Esophagus muscularis mucosa (tissue), 4 donors: ENCODE results near the gene DDX47.

ENCODE experiments used
- CTCF ChIP-seq, 3 experiments: fragments of 200-600 bp in 2 of 3; fragments of 450-650 bp in 1 of 3; sonication (generic) in 2 of 3; IDR thresholded peaks; one replicate each; pipeline ENCODE4 v1.5.1; 2017 to 2019; ENCODE audit warnings: antibody characterized with exemption in 3 of 3, mild to moderate bottlenecking in 2 of 3, moderate library complexity in 1 of 3
- EP300 ChIP-seq: sonication (generic); formaldehyde crosslinking; IDR thresholded peaks from one replicate; pipeline ENCODE4 v1.6.1; 2017; ENCODE audit warnings: antibody characterized with exemption
- POLR2A ChIP-seq: fragments of 450-650 bp; IDR thresholded peaks from one replicate; pipeline ENCODE4 v1.6.1; 2017; ENCODE audit warnings: antibody characterized with exemption, moderate library complexity, mild to moderate bottlenecking, low read depth
- POLR2AphosphoS5 ChIP-seq, 2 donors: sonication (generic); formaldehyde crosslinking; IDR thresholded peaks; one replicate each; pipeline ENCODE4 v1.6.1; 2017; ENCODE audit warnings: antibody characterized with exemption in 2 of 2

GRCh38 chr12:12811343-12811742 is 1.8 kb upstream of the DDX47 start:
- TF ChIP-seq CTCF (IDR thresholded peaks at IDR 0.05) (no peak), POLR2A (no peak), POLR2AphosphoS5 (IDR thresholded peaks at IDR 0.05) (no peak), EP300 (no peak)
